ENCODE results near the gene SIGLEC8. TPM values are rescaled to one million over a fixed set of nuclear protein-coding genes. Genes with fewer than 3 reads are reported as not detected.
"Not testable (repeated sequence)": the region's sequence is repeated elsewhere in the genome, so short reads cannot be mapped to it uniquely, and the experiment has no call there.

The SIGLEC8 gene
- total RNA-seq, 1 donor from 2014 or later: 0.08 TPM

DNA sequence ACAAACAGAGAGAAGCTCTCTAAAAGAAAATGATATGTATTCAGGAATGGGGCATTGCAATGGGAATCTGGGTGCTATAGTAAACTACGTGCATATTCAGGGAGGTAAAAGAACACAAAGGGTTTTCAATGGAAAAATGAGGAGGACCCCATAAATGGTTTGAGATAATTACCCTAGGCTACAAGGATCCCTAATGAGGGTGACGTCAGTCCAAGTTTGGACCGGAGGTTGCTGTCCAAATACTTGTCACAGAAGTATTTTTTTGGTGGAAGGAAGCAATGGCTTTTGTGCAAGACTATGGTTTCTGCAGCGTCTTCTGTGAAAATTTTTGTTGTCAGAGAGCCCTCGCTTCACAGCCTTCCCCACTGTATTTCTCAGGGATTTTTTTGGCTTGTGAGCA, 19.1 kb upstream of the SIGLEC8 start:
- intact Hi-C loops (cut with DNase I): no loop called here

DNA sequence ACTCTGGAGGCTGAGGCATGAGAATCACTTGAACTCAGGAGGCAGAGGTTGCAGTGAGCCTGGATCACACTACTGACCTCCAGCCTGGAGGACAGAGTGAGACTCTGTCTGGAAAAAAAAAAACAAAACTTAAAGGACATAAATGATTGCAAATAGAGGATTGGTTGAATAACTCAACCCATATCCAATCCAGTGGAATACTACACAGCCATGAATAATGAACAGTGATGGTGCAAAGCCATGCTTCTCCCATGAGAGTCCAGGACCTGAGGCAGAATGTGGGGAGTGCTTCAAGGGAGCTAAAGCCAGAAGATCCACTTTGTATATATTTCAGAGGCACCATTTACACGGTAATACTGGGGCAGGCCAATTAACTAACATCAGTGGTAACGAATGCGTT, 17.9 kb upstream of the SIGLEC8 start:
- ATAC-seq: no peak
- DNase-seq (ENCODE audit: missing footprints): no peak
- intact Hi-C loops (cut with DNase I): no loop called here

More for the DNA sequence above, 19.1 kb upstream of the SIGLEC8 start:
- DNase-seq (ENCODE audit: missing footprints) (no peak), ATAC-seq (no peak)

GRCh38 chr19:51473009-51473707, 14.9 kb upstream of the SIGLEC8 start:
- intact Hi-C loops (cut with DNase I): loop anchor here (5.0 kb wide), 2 partner anchors 184 to 304 kb away; no protein-coding TSS in a partner anchor
- DNase-seq (ENCODE audit: missing footprints): no peak
- peak; percentile 60 for ATAC-seq

DNA sequence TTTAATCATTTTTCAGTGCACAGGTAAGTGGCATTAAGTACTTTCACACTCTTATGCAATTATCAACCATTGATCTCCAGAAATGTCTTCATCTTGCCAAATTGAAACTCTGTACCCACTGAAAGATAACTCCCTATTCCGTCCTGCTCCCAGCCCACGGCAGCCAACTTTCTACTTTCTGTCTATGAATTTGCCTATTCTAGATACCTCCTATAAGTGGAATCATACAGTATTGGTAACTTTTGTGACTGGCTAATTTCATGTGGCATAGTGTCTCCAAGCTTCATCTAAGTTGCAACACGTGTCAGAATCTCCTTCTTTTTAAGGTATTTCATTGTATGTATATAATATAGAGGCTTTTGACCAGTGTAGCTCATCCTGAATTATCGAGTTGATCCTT, 14.4 kb upstream of the SIGLEC8 start:
- intact Hi-C loops (cut with DNase I): loop anchor here (5.0 kb wide), 2 partner anchors 185 to 305 kb away; no protein-coding TSS in a partner anchor
- ATAC-seq: no peak

DNA sequence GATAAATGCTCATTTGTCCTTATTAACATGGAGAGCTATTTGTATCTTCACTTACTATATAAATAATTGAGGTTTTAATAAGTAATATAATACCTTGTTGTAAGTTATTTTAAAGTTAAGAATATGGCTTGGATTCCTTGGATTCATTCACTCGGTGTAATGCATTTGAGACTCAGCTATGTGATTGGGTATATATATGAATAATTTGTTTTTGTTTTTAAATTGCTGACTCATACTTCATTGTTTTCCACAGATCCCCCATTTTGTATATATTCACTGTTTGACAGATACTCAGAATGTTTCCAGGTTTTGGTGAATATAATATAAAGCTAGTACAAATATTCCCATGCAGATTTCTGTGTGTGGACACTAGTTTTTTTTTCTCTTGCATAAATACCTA, 13.3 kb upstream of the SIGLEC8 start:
- intact Hi-C loops (cut with DNase I): loop anchor here (5.0 kb wide), 2 partner anchors 186 to 306 kb away; no protein-coding TSS in a partner anchor
- ATAC-seq (no peak), DNase-seq (ENCODE audit: missing footprints) (no peak)

More for the DNA sequence above, 14.4 kb upstream of the SIGLEC8 start:
- DNase-seq (ENCODE audit: missing footprints): no peak

DNA sequence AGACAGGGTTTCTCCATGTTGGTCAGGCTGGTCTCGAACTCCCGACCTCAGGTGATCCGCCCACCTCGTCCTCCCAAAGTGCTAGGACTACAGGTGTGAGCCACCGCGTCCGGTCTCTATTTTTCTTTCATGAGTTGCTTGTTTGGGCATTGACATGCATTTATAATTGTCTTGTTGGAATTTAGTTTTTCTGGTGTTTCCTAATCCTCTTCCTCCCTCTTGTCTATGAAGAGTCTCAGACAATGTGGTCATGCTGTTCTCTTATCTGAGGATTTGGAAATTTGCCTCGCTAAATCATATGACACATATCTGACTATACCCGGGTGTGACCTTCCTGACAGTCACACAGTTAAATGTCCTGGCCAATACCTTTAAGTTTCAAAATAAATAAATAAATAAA, 12.7 kb upstream of the SIGLEC8 start:
- no peak for ATAC-seq
- intact Hi-C loops (cut with DNase I): loop anchor here (5.0 kb wide), 2 partner anchors 186 to 306 kb away; no protein-coding TSS in a partner anchor
- DNase-seq (ENCODE audit: missing footprints): no peak

DNA sequence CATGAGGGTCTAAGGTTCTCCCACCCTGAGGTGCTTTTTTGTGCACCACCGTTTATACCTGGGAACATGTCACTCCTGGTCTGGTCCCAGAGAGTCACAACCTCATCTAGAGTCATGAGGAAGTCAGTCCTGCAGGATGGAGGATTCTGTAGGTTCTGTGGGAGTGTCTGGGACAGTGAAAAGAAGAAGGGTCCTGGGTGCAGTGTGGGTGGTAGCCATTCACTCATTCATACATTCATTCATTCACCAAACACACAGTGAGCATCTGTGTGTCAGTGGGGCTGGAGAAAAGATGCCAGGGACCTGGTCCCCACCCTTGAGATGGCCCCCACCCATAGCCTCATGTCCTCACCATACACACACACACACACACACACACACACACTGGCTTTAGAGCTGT, 11.4 kb upstream of the SIGLEC8 start:
- ATAC-seq (no peak), DNase-seq (ENCODE audit: missing footprints) (no peak)
- intact Hi-C loops (cut with DNase I): loop anchor here (5.0 kb wide), 2 partner anchors 188 to 308 kb away; no protein-coding TSS in a partner anchor

- ATAC-seq (no peak), DNase-seq (ENCODE audit: missing footprints) (no peak)
- intact Hi-C loops (cut with DNase I): no loop called here
These were observed 10.9 kb upstream of the SIGLEC8 start for GRCh38 chr19:51469162-51469561.

- ATAC-seq (no peak), DNase-seq (ENCODE audit: missing footprints) (no peak)
- intact Hi-C loops (cut with DNase I): no loop called here
These were observed 10.3 kb upstream of the SIGLEC8 start for GRCh38 chr19:51468545-51468920.

- intact Hi-C loops (cut with DNase I): no loop called here
- DNase-seq (ENCODE audit: missing footprints) (no peak), ATAC-seq (no peak)
These were observed 9.8 kb upstream of the SIGLEC8 start for GRCh38 chr19:51467864-51468544.

DNA sequence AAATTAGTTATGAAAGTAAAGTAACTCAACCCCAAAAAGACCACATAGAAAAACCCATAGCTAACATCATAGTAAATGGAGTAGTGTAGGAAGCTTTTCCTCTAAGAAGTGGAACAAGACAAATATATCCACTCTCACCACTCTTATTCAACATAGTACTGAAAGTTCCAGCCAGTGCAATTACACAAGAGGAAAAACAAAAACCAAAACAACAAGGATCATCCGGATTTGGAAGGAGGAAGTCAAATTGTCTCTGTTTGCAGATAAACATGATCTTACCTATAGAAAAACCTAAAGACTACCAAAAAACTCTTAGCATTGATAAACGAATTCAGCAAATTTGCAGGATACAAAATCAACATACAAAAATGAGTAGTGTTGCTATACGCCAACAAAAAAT, 8.5 kb upstream of the SIGLEC8 start:
- DNase-seq (ENCODE audit: missing footprints) (no peak), ATAC-seq (no peak)
- intact Hi-C loops (cut with DNase I): no loop called here

GRCh38 chr19:51463976-51464581, 5.8 kb upstream of the SIGLEC8 start:
- intact Hi-C loops (cut with DNase I); ATAC-seq; DNase-seq (ENCODE audit: missing footprints): not testable (repeated sequence)

DNA sequence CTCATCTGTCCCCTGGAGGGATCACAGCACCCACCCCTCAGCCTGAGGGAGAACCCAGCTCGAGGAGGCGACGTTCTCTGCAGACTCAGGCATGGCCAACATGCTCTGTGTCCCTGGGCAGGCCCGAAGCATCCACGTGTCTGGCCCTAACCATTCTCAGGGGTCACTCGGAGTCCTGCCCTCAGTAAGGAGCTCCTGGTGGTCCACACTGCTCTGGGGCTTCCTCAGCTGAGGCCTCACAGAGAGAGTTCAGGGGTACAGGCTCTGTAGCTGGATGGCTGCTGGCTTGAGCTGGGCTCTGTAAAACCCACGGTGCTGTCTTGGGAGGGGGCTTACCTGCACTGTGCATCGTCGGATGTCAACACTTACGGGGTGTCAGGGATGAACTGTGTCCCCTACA, 4.4 kb upstream of the SIGLEC8 start:
- ATAC-seq: no peak
- intact Hi-C loops (cut with DNase I): no loop called here

DNA sequence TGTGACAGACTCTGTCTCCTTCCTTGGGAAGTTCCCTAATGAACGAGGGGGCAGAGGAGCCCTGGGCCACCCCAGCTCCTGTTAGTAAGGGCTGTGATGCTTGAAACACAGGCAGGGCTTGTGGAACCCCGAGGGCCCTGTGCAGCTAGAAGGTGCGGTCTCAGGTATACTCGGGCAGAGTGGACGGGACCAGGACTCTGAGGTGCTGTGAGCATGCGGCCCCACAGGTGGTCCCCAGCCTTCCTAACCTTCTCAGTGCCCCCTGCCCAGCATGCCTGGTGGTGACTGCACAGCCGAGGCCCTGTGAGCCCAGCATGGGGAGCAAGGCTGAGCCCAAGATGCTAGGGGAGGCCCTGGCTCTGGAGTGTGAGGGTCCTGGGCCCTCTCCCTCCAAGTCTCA, 4.0 kb upstream of the SIGLEC8 start:
- ATAC-seq: no peak
- no peak for DNase-seq (ENCODE audit: missing footprints)
- intact Hi-C loops (cut with DNase I): no loop called here

More for the DNA sequence above, 4.4 kb upstream of the SIGLEC8 start:
- DNase-seq (ENCODE audit: missing footprints): no peak

DNA sequence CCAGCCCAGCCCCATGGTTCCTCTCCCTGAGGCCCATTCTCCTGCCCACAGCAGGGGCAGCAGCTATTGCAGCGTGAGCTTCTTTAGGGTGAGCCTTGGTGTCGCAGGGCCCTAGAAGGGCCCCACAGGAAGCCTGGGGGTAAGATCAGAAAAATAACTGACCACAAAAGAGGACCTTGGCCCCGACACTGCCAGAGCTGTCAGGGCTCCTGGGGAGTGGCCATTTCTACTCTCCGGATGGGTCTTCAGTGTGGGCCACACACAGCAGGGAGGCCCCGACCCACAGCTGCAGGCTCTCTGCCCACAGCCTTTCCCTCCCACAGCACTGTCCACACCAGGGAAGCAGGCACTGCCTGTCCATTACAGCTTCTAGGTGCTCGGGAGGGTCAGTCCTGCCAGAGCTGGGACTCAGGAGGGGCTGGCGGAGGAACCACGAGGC, 3.5 kb upstream of the SIGLEC8 start:
- ATAC-seq: peak; percentile 68

DNA sequence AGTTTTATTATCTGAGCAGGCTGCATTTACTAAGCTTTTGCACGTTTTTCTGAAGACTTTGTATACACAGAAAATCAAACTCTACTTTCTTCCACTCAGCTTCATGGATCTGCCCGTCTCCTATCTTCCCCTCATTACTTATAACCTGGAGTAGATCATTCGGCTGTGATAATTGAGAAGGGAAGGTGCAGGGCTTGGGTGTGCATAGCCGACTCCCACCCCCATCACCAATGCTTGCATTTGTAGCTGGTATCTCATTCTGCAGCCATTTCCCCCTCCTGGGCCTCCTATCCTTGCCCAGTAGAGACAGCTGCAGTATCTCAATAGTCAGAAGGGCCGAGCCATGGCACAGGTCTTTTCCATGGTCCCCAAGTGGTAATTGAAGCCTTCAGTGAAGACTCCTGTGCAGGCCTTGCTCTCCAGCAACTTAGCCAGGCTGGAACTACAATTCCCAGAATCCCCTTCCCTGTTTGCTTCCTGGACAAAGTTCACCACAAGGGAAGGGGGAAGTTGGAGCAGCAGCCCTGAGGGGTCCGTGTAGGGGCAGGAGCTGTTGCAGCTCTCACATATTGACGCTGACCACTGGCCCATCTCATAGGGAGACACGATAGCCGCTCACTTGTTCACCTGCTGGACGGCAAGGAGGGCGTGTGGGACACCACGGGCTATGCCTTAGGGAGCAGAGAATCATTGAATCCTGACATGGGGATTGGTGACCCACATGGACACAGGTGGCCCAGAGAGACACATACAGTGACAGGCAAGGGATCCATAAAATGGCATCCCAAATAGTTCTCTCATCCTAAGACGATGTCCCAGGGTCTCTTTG, 2.1 kb upstream of the SIGLEC8 start:
- intact Hi-C loops (cut with DNase I): no loop called here
- DNase-seq (ENCODE audit: missing footprints) (no peak), ATAC-seq (no peak)

More for the DNA sequence above, 3.5 kb upstream of the SIGLEC8 start:
- intact Hi-C loops (cut with DNase I): no loop called here
- no peak for DNase-seq (ENCODE audit: missing footprints)

- ATAC-seq: no peak
- intact Hi-C loops (cut with DNase I): no loop called here
These were observed 748 bp upstream of the SIGLEC8 start for GRCh38 chr19:51458899-51459505.

GRCh38 chr19:51457351-51458013, 772 bp downstream of the SIGLEC8 start:
- no peak for DNase-seq (ENCODE audit: missing footprints)
- ATAC-seq: no peak
- intact Hi-C loops (cut with DNase I): no loop called here

More at GRCh38 chr19:51458899-51459505, 748 bp upstream of the SIGLEC8 start:
- DNase-seq (ENCODE audit: missing footprints): no peak

Measured in Right ventricle myocardium inferior (tissue), 1 donor.